HEK293 (cell line): ENCODE results near the gene TMIGD1.

Experiments
- CTCF ChIA-PET: fragments of 350-600 bp; formaldehyde crosslinking; extraction: SDS; loops from one replicate; lab custom pipeline; 2021; ENCODE audit warnings: antibody characterized with exemption; lab: Yijun Ruan, JAX
- POLR2A ChIA-PET: fragments of 300-600 bp; formaldehyde crosslinking; extraction: SDS; loops from one replicate; lab custom pipeline; 2020; ENCODE audit warnings: antibody characterized with exemption, inconsistent platforms; lab: Yijun Ruan, JAX
- H3K27ac ChIP-seq: fragments of 200-500 bp; sonication (Bioruptor generic); 2 replicates; pipeline ENCODE4 v1.5.1; 2014; ENCODE audit warnings: low read depth, low read length, control low read depth, inconsistent platforms; ENCODE audit errors: extremely low read depth
- H3K36me3 ChIP-seq, 2 experiments: fragments of 200-500 bp in 1 of 2; sonication (Bioruptor generic) in 1 of 2; 1 replicate in 1 of 2; 2 replicates in 1 of 2; pipeline ENCODE4 v1.5.1; 2014 to 2017; ENCODE audit warnings: inconsistent platforms in 2 of 2, low read length in 2 of 2; ENCODE audit not compliant: control insufficient read depth in 2 of 2, insufficient read depth in 1 of 2
- H3K4me1 ChIP-seq: fragments of 200-500 bp; sonication (Bioruptor generic); 2 replicates; pipeline ENCODE4 v1.5.1; 2014; ENCODE audit warnings: mild to moderate bottlenecking, low read length, inconsistent platforms; ENCODE audit not compliant: control insufficient read depth, insufficient read depth
- H3K4me3 ChIP-seq: 2 replicates; pipeline ENCODE4 v1.5.1; 2011; ENCODE audit warnings: low read depth, mild to moderate bottlenecking, control low read depth, low read length, moderate library complexity
- H3K9me3 ChIP-seq: fragments of 200-500 bp; sonication (Bioruptor generic); 2 replicates; pipeline ENCODE4 v1.5.1; 2014; ENCODE audit warnings: low read depth, low read length, inconsistent platforms; ENCODE audit not compliant: control insufficient read depth, insufficient read depth
- FEZF1 ChIP-seq: fragments of 450-650 bp; formaldehyde crosslinking; IDR thresholded peaks from 2 replicates; pipeline ENCODE4 v1.5.1; 2016; ENCODE audit warnings: missing biosample characterization, missing genetic modification characterization
- OSR2 ChIP-seq: fragments of 450-650 bp; formaldehyde crosslinking; IDR thresholded peaks from 2 replicates; pipeline ENCODE4 v1.5.1; 2016; ENCODE audit warnings: missing biosample characterization, missing genetic modification characterization
- SCRT2 ChIP-seq: fragments of 450-650 bp; formaldehyde crosslinking; IDR thresholded peaks from 2 replicates; pipeline ENCODE4 v1.5.1; 2016; ENCODE audit warnings: missing biosample characterization, missing genetic modification characterization
- SP7 ChIP-seq: fragments of 450-650 bp; formaldehyde crosslinking; IDR thresholded peaks from 2 replicates; pipeline ENCODE4 v1.5.1; 2016; ENCODE audit warnings: missing biosample characterization, missing genetic modification characterization
- ZBTB20 ChIP-seq: fragments of 450-650 bp; formaldehyde crosslinking; IDR thresholded peaks from 2 replicates; pipeline ENCODE4 v1.5.1; 2016; ENCODE audit warnings: missing biosample characterization, missing genetic modification characterization
- ZNF146 ChIP-seq: fragments of 450-650 bp; formaldehyde crosslinking; IDR thresholded peaks from 2 replicates; pipeline ENCODE4 v1.5.1; 2016; ENCODE audit warnings: missing biosample characterization, missing genetic modification characterization
- ZNF335 ChIP-seq: fragments of 450-650 bp; formaldehyde crosslinking; conservative IDR thresholded peaks from 2 replicates; pipeline ENCODE4 v1.5.1; 2016; ENCODE audit warnings: missing biosample characterization, missing genetic modification characterization
- ZNF433 ChIP-seq: fragments of 450-650 bp; formaldehyde crosslinking; IDR thresholded peaks from 2 replicates; pipeline ENCODE4 v1.5.1; 2016; ENCODE audit warnings: missing biosample characterization, missing genetic modification characterization, low read depth
- ZNF549 ChIP-seq: fragments of 450-650 bp; IDR thresholded peaks from 2 replicates; pipeline ENCODE4 v1.5.1; 2018; ENCODE audit warnings: missing biosample characterization, missing genetic modification characterization, mild to moderate bottlenecking, inconsistent platforms, moderate library complexity
- ZNF596 ChIP-seq: fragments of 450-650 bp; IDR thresholded peaks from 2 replicates; pipeline ENCODE4 v1.5.0; 2018; ENCODE audit warnings: missing biosample characterization, mild to moderate bottlenecking, missing genetic modification characterization, moderate library complexity
- ZNF600 ChIP-seq: fragments of 450-650 bp; formaldehyde crosslinking; IDR thresholded peaks from 2 replicates; pipeline ENCODE4 v1.5.1; 2016; ENCODE audit warnings: missing biosample characterization, missing genetic modification characterization
- ZNF623 ChIP-seq: fragments of 450-650 bp; formaldehyde crosslinking; IDR thresholded peaks from 2 replicates; pipeline ENCODE4 v1.5.1; 2016; ENCODE audit warnings: missing biosample characterization, missing genetic modification characterization
- ZNF664 ChIP-seq: fragments of 450-650 bp; formaldehyde crosslinking; IDR thresholded peaks from 2 replicates; pipeline ENCODE4 v1.5.1; 2016; ENCODE audit warnings: missing biosample characterization, missing genetic modification characterization
- ZNF843 ChIP-seq: fragments of 450-650 bp; formaldehyde crosslinking; IDR thresholded peaks from 2 replicates; pipeline ENCODE4 v1.5.1; 2016; ENCODE audit warnings: missing biosample characterization, missing genetic modification characterization
- TF ChIP-seq, protein P1 (sequence below): fragments of 450-650 bp; formaldehyde crosslinking; IDR thresholded peaks from 2 replicates; pipeline ENCODE4 v1.5.1; 2016; ENCODE audit warnings: missing biosample characterization, missing genetic modification characterization
- TF ChIP-seq, protein P2 (sequence below): fragments of 450-650 bp; formaldehyde crosslinking; IDR thresholded peaks from 2 replicates; pipeline ENCODE4 v1.5.1; 2017; ENCODE audit warnings: missing biosample characterization, mild to moderate bottlenecking, missing genetic modification characterization, moderate library complexity
- TF ChIP-seq, protein P3 (sequence below): fragments of 450-650 bp; formaldehyde crosslinking; IDR thresholded peaks from 2 replicates; pipeline ENCODE4 v1.5.1; 2016; ENCODE audit warnings: missing biosample characterization, missing genetic modification characterization
- TF ChIP-seq, protein P4 (sequence below): fragments of 450-650 bp; formaldehyde crosslinking; IDR thresholded peaks from 2 replicates; pipeline ENCODE4 v1.5.1; 2016; ENCODE audit warnings: missing biosample characterization, missing genetic modification characterization

Gene TMIGD1

DNA sequence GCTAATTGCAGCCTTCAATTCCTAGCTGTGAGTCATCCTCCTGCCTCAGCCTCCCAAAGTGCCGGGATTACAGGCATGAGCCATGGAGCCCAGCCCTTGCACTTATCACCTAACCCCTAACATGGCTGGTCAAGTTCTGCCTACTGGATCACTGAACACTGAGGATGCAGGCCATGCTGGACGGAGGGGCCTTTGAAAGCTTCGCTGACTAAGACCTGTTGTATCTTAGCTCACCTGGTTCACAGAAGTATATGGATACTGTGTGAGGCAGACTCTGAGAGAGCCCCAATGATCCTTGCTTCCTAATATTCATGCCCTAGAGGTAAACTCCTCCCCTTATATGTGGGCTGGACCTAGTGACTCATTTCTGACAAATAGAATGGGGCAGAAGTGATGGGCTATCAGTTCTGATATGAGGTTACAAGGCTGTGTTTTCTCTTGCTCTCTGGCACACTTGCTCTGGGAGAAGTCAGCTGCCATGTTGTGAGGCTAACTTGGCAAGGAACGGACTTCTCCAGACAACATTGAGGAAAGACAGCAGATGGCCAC lies 11.7 kb upstream of the TMIGD1 start:
- H3K4me3 ChIP-seq, result no peak overlapping the region
- H3K4me1 ChIP-seq, result peaks cover 4% of the 10 kb centered on the region; the same call in 1 of the 2 replicates
- CTCF ChIA-PET, result interaction anchor here (0.7 to 1.2 kb wide), 7 partner anchors 9 to 317 kb away, joined by 3 to 5 read pairs (median 4); partner anchors contain the start of gene GOSR1
- TF ChIP-seq SP7 (tag by site-specific recombination) (peak; percentile 51; the same call in 1 of the 2 replicates), ZNF600 (tag by site-specific recombination) (no peak)
- TF ChIP-seq, all 188 proteins: peak for 1
- no peaks in the 10 kb centered on the region for H3K36me3 ChIP-seq
- no peaks in the 10 kb centered on the region for H3K9me3 ChIP-seq
- no peak overlapping the region for H3K27ac ChIP-seq
- POLR2A ChIA-PET, result no interaction called here

DNA sequence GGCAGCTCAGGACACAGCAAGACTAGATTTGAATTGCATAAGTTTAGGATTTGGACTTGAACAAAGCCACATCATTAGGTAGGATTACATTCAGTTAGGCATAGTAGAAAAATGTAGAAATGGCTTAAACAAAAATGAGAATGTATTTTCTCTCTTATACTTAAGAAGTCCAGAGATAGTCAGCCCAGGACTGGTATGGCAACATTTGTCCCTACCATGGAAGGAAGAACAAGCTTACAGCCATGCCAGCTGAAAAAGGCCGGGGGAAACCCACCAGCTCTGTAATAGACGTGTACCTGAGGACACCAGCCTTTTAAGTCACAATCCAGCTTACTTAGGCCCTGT lies 11.2 kb upstream of the TMIGD1 start:
- Histone ChIP-seq H3K4me1 (peaks cover 8% of the 10 kb centered on the region), H3K27ac (peak overlapping the region; percentile 28; the same call in 1 of the 2 replicates), H3K36me3 (no peaks in the 10 kb centered on the region), H3K9me3 (no peaks in the 10 kb centered on the region), H3K4me3 (no peak overlapping the region)
- ChIA-PET POLR2A (interaction anchor here (1.2 kb wide), 1 partner anchor 60 kb away, joined by 3 read pairs; no protein-coding TSS in a partner anchor), CTCF (interaction anchor here (0.7 to 1.1 kb wide), 5 partner anchors 8 to 317 kb away, joined by 3 to 5 read pairs (median 4); no protein-coding TSS in a partner anchor)
- TF ChIP-seq ZNF335 (0 out of 2 replicates have a peak, but pooled peaks have one; percentile 2), ZNF623 (tag by site-specific recombination) (no peak)

DNA sequence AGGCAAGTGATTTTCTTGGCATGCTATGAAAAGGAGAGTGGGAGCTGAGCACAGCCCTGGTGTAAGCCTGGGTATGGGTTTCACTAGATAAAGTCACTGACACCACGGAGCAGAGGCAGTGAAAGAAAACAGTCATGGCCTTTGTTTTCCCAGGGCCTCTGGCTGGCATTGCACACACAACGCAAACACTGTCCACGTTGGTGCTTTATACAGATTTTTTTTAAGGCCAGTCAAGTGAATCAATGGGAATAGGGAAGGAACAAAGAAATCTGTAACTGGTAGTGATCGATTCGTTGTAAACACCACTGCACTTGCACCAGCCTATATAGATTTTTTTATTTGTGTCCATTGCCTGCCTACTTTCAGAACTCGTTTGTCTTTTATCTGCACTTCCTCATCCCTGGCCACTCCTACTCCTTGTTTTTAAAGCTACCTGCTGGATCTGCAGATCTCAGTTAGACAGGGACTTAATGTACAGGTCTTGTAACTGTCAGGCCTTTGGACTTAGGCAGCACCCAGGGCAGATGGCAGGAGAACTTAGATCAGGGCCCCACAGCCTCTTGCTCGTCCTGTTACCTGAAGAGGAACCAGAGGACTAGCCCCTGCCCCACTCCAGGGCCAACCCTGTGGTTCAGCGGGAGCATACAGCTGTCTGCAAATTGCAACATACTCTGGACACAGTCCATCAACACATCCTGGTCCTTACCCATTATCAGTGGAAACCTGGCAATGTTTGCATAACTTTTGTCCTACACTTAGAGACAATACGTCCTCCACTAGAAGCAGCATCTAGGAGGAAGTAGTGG lies 10.6 kb upstream of the TMIGD1 start:
- H3K9me3 ChIP-seq, result no peaks in the 10 kb centered on the region
- no peak overlapping the region for H3K4me3 ChIP-seq
- CTCF ChIA-PET, result interaction anchor here (0.5 to 1.1 kb wide), 4 partner anchors 10 to 612 kb away, joined by 3 to 4 read pairs (median 4); no protein-coding TSS in a partner anchor
- POLR2A ChIA-PET, result interaction anchor here (1.2 kb wide), 1 partner anchor 60 kb away, joined by 3 read pairs; no protein-coding TSS in a partner anchor
- TF ChIP-seq OSR2 (no peak), ZNF335 (peak; percentile 78), ZBTB20 (tag by site-specific recombination) (peak; percentile 35; the same call in 1 of the 2 replicates), SCRT2 (tag by site-specific recombination) (no peak)
- TF ChIP-seq, protein P1, sequence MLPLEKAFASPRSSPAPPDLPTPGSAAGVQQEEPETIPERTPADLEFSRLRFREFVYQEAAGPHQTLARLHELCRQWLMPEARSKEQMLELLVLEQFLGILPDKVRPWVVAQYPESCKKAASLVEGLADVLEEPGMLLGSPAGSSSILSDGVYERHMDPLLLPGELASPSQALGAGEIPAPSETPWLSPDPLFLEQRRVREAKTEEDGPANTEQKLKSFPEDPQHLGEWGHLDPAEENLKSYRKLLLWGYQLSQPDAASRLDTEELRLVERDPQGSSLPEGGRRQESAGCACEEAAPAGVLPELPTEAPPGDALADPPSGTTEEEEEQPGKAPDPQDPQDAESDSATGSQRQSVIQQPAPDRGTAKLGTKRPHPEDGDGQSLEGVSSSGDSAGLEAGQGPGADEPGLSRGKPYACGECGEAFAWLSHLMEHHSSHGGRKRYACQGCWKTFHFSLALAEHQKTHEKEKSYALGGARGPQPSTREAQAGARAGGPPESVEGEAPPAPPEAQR, result no peak
- H3K4me1 ChIP-seq, result peaks cover 8% of the 10 kb centered on the region
- no peaks in the 10 kb centered on the region for H3K36me3 ChIP-seq
- peak overlapping the region; percentile 28; the same call in 1 of the 2 replicates for H3K27ac ChIP-seq

DNA sequence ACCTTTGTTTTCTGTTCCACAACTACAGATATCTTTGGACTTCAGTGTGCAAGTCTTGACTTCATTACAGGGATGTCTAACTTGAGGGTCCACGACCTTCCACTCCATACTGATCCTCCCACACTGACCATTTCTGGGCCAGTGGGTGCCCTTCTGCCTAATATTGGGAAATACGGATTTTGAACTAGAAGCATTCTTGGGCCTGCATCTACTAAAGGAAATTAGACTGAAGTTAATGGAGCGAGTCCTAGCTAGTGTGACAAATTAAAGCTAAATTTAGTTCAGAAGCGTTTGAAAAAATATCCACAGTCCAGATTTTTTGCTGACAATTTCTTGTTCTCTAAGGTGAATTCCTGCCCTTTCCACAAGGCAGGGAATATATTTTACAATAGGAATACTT lies 9.9 kb upstream of the TMIGD1 start:
- CTCF ChIA-PET, result interaction anchor here (0.5 to 0.6 kb wide), 2 partner anchors 36 to 611 kb away, joined by 3 read pairs; no protein-coding TSS in a partner anchor
- POLR2A ChIA-PET, result no interaction called here
- peaks cover 8% of the 10 kb centered on the region for H3K4me1 ChIP-seq
- TF ChIP-seq ZNF549 (tag by site-specific recombination), result no peak
- no peak for TF ChIP-seq ZNF843 (tag by site-specific recombination)
- no peak for TF ChIP-seq ZNF433 (tag by site-specific recombination)
- TF ChIP-seq, protein P2, sequence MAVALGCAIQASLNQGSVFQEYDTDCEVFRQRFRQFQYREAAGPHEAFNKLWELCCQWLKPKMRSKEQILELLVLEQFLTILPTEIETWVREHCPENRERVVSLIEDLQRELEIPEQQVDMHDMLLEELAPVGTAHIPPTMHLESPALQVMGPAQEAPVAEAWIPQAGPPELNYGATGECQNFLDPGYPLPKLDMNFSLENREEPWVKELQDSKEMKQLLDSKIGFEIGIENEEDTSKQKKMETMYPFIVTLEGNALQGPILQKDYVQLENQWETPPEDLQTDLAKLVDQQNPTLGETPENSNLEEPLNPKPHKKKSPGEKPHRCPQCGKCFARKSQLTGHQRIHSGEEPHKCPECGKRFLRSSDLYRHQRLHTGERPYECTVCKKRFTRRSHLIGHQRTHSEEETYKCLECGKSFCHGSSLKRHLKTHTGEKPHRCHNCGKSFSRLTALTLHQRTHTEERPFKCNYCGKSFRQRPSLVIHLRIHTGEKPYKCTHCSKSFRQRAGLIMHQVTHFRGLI (tag by site-specific recombination), result no peak
- TF ChIP-seq FEZF1, result no peak
- no peak for TF ChIP-seq ZNF146
- no peak for TF ChIP-seq ZNF664 (tag by site-specific recombination)
- TF ChIP-seq, protein P3, sequence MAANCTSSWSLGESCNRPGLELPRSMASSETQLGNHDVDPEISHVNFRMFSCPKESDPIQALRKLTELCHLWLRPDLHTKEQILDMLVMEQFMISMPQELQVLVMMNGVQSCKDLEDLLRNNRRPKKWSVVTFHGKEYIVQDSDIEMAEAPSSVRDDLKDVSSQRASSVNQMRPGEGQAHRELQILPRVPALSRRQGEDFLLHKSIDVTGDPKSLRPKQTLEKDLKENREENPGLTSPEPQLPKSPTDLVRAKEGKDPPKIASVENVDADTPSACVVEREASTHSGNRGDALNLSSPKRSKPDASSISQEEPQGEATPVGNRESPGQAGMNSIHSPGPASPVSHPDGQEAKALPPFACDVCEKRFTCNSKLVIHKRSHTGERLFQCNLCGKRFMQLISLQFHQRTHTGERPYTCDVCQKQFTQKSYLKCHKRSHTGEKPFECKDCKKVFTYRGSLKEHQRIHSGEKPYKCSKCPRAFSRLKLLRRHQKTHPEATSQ, result no peak
- TF ChIP-seq, protein P4, sequence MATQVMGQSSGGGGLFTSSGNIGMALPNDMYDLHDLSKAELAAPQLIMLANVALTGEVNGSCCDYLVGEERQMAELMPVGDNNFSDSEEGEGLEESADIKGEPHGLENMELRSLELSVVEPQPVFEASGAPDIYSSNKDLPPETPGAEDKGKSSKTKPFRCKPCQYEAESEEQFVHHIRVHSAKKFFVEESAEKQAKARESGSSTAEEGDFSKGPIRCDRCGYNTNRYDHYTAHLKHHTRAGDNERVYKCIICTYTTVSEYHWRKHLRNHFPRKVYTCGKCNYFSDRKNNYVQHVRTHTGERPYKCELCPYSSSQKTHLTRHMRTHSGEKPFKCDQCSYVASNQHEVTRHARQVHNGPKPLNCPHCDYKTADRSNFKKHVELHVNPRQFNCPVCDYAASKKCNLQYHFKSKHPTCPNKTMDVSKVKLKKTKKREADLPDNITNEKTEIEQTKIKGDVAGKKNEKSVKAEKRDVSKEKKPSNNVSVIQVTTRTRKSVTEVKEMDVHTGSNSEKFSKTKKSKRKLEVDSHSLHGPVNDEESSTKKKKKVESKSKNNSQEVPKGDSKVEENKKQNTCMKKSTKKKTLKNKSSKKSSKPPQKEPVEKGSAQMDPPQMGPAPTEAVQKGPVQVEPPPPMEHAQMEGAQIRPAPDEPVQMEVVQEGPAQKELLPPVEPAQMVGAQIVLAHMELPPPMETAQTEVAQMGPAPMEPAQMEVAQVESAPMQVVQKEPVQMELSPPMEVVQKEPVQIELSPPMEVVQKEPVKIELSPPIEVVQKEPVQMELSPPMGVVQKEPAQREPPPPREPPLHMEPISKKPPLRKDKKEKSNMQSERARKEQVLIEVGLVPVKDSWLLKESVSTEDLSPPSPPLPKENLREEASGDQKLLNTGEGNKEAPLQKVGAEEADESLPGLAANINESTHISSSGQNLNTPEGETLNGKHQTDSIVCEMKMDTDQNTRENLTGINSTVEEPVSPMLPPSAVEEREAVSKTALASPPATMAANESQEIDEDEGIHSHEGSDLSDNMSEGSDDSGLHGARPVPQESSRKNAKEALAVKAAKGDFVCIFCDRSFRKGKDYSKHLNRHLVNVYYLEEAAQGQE (tag by site-specific recombination), result no peak
- TF ChIP-seq ZNF596, result no peak

More for the DNA sequence above, 9.9 kb upstream of the TMIGD1 start:
- Histone ChIP-seq H3K4me3 (no peak overlapping the region), H3K36me3 (no peaks in the 10 kb centered on the region), H3K27ac (no peak overlapping the region), H3K9me3 (no peaks in the 10 kb centered on the region)
